GM21515 (cell line): Measurements from ENCODE around the gene CD52.
"Not testable (repeated sequence)": the region's sequence is repeated elsewhere in the genome, so short reads cannot be mapped to it uniquely, and the experiment has no call there.

Experiments
- ATAC-seq: cut with Tn5 transposase; IDR thresholded peaks from one replicate; pipeline ENCODE4 v1.9.1; 2021; ENCODE audit not compliant: unreplicated experiment

CD52 gene

DNA sequence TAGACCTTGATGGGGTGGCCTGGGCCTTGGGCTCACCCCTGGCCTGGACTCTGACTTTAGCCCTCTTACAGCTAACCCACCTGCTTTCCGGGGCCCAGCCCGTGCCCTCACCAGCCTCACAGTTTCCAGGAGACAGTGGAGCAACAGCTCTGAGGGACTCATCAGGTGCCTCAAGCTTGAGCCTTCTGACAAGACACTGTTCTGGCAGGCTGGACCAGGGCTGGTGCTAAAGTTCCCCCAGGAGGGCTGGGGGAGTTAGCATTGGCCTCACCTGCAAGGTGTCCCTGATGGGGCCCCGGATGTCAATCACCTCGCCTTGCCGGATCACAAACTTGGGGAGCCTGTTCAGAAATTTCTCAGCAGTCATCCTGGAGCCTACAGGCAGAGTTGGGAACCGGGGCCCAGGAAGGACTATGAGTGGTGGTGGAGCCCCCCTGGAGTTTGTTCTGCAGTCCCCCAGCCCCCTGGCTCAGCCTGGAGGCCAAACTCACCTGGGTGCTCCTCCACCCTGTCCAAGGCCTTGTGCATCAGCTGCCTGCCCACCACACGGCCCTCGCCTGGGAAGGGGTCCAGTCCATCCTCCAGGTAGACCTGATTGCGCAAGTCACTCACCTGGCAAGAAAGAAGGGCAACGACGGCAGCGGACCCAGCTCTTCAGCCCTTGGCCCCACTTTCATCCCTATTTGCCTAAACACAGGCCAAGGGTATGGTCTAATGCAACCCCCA, 33.7 kb upstream of the CD52 start:
- ATAC-seq: no peak

DNA sequence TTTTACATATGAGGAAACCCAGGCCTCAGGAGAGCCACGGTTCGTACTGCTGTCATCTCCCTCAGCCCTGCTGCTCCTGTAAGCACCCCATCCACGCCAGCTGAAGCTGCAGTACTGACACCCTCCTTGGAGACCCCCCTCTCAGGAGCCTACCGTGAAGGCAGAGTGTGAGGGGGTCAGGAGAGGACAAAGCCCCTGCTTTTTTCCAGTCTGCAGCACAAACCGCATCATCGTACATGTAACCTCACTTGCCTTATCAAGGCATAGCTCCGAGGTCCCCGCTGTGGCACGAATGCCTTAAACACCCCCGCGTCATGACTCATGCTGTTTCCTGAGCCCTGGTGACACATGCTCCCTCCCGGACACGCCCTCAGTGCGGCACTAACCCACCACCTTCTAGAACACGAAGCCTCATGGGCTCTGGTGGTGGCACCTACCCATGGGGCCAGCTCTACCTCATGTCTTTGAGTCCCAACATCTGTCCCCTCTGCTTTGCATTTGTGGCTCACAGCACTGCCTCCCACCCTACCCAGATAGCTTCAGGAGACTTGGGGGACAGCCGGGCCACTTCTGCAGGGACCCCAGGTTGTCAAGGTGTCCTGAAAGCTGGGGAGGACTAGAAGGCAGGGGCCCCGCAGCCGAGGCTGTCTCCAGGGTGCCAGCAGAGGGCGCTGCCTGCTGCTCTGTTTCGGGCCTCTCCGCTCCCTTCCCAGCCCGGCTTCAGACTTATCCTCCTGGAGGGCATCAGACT, 33.0 kb upstream of the CD52 start:
- ATAC-seq: no peak

DNA sequence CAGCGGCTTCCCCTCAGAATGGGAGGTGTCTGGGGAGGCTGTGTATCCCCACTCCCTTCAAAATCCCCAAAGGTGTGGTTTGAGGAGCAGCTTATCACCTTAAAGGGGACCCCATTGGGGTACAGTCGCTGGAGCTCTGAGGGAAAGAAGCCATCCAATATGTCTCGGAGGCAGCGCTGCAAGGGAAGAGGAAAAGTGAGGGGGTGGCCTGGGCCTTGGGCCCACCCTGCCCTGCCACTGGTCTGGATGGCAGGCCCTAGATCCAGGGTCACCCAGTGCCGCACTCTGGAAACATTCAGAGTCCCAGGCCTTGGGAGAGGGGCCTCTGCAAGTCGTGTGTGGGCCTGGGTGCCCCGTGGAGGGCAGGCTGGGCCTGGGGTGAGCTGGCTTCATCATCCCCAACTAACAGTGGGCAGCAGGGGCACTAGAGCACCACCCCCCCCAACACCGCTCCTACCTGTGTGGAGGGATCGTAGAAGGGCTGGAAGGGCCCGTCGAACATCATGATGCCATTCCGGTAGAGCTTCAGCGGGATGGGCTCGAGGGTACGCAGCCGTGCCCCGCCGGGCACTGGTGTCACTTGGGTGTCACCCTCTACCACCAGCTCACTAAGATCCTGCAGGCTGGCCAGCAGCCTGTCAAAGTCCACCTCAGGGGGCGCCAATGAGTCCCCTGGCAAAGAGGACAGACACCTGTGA, 32.2 kb upstream of the CD52 start:
- no peak for ATAC-seq

DNA sequence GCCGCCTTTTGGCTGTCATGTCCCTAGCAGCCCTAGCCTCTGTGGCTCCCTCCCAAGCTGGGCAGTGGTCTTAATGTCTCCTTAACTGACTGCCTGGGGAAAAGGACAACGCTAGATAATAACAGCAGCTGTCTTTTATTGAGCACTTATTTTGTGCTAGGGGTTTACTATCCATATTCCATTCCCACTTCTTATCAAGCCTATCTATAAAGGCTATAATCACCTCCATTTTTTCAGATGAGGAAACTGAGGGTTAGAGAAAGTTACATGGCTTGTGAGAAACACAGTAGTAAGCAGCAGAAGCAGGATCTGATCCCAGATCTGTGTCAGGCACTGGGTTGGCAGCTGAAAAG, 31.7 kb upstream of the CD52 start:
- ATAC-seq: no peak

DNA sequence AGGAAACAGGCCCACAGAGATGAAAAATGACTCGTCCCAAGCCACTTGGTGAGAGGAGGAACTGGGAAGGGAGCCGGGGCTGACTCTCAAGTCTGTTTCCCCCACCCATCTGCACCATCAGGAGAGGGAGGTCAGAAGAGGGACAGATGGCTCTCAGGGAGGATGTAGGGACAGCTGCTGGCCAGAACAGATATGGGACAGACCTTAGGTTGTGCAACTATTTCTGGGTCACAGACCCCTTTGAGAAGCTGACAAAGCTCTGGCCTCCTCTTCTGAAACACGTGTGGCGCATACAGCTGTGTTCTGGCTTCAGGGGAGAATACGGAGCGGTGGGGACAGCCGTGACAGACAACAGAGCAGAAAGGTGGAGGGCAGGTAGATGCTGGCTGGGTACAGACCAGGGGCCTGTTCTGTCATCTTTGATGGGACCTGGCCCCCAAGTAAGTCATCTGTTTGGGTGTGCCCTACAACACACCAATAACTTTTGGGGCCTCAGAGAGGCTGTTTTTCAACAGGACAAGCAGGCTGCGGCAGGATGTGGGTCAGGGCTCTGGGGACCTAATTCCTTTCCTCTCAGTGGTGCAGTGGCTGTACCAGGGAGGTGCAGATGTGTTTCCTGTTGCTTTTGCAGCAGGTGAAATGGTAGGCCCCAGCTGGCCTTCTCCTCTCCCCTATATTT, 30.6 kb upstream of the CD52 start:
- peak; percentile 40 for ATAC-seq

DNA sequence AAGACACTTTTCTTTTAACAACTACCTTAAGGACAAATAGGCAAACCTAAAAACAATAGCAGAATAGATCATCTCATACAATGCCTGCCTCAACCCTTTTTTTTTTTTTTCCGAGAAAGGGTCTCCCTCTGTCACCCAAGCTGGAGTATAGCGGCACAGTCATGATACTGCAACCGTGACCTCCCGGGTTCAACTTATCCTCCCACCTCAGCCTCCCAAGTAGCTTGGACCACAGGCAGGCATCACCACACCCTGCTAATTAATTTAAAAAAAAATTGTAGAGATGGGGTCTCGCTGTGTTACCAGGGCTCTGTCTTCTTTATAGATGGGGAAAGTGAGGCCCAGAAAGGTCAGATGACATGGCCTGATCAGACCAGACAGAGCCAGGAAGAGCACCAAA, 29.9 kb upstream of the CD52 start:
- ATAC-seq: no peak

DNA sequence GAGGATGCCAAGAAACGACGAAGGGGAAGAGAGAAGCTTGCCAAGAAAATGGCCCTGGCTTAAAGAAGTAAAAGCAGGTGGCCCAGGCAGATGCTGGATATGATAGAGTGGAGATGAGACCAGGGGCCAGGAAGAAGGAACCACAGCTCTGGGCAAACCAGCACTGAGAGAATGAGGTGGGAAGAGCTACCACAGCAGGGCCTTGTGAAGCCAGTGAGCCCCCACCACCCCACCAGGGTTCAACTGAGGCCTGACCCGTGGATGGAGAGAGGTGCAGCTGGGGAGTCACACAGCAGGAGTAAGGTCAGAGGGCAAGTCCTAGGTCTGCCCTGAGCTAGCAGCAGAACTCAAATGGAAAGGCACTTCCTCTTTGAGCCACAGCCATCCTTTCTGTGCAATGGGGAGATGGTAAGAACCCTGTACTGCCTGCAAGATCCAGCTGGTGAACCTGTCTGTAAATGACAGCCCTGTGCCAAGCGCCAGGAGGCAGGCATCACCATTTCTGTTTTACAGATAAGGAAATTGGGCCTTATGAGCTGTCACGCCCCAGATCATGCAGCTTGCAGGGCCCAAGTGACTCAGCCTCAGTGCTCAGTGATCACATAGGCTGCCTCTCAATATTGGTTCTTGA, 29.3 kb upstream of the CD52 start:
- ATAC-seq: no peak

DNA sequence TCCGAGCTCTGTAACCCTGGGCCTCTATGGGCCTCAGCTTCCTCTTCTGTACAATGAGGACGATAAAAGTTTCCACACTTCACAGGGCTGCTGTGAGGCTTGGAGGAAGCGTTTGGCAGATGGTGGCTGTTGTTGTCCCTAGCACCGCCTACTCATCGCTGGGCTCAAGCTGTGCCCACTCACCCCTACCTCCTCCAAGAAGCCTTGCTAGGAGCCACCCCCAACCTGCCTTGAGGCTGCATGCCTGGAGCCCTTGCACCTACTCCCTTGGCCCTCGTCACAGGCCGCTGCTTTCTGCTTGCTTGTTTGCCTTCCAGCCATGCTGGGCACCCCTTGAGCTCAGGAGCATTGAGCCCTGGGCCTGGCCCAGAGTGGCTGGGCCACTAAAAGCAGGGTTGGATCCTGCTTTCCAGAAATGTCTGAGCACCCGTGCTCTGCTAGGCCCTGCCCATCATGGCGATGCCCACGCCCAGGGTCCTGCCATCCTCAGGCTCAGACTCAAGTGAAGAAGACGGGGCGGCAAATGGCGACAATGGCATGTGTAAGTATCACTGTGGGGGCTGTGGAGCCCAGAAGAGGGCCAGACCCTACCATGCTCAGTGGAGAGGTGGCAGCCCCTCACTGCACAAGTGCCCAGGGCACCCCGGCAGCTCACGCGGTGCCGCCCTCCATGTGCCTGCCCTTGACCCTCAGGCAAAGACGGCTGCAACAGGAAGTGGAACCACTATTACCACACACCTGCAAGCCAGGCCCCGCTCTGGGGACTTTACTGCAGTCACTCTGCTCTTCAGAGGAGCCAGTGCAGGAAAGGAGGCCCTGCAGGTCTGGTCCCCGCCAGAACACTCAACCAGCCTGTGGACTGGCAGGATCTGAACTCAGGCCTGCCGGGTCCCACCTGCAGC, 28.3 kb upstream of the CD52 start:
- peak; percentile 32 for ATAC-seq

DNA sequence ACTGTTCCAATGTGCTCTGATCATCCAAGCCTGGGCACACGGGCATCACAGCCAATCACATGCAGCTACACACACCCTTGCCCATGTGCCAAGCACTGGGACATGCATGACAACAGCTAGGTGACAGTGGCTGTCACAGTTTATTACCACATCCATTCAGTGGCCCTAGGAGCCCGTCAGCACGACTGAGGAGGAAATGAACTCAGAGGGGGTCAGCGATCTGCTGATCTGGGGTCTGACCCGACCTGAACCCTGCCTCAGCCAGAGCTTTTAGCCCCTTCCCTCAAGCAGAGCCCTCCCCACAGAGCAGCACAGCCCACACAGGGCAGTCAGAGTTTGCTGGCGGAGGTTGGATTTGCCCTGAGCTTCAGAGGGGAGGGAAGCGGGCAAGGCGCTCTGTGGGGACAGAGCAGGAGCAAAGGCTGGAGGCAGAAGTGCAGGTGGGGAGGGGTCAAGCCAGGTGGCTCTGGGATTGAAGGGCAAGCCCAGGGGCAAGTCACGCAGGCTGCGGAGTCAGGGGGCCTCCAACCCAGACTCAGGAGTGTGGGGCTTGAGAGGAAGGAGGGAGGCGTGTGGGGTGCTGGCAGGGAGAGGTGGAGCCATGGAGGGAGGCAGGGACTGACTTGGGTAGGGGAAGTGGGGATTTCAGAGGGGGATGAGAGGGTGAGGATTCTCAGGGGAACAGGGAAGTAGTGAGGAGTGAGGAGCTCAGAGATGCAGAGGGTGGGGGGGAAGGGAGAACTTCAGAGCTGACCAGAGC, 27.5 kb upstream of the CD52 start:
- no peak for ATAC-seq

DNA sequence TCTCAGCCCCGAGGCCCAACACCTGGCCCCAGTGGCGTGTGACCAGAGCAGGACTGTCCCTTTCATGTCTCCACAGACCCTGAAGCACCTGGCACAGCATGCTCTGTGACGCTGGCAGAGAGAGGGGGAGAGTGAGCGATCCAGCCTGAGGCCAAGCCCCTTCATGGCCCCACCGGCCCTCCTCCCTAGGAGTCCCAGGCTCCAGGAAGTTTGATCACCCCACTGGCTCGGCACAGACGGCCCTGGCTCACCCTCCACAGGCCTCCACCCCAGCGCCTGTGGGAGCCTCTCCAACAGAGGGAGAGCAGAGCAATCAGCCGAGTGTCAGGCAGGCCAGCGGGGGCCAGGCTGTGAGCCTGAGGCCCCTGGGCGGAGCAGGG, 26.9 kb upstream of the CD52 start:
- no peak for ATAC-seq

DNA sequence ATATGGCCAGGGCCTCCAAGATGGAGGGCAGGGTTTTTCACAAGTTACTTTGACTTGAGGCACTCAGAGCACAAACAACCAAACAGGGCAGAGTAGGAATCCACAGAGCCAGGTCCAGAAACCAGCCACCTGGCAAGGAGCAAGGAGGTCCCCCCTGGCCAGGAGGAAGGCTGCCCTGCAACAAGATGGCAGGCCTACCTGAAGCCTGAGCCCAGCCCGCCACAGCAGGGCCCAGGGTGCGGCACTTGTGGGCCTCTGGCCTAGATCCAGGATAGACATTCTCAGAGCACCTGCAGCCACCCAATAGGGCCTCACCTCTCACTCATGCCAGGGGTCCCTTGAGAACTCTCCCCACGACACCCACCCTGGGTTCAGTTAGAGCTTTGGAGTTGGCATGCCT, 26.3 kb upstream of the CD52 start:
- ATAC-seq: no peak

DNA sequence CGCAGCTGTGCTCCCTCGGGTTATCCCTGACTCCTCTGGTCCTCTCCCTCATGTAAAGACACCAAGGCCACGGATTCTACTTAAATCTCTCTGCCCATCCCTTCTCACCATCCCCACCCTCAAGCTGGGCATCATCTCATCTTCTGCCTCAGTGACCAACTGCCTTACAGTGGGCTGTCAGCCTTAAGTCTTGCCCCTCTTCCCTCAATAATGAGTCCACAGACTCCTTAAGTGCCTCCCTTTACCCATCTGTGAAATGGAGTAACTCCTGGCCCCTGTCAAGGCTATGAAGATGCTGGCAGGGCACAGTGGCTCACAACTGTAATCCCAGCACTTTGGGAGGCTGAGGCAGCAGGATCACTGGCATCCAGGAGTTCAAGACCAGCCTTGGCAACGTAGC, 25.8 kb upstream of the CD52 start:
- no peak for ATAC-seq

DNA sequence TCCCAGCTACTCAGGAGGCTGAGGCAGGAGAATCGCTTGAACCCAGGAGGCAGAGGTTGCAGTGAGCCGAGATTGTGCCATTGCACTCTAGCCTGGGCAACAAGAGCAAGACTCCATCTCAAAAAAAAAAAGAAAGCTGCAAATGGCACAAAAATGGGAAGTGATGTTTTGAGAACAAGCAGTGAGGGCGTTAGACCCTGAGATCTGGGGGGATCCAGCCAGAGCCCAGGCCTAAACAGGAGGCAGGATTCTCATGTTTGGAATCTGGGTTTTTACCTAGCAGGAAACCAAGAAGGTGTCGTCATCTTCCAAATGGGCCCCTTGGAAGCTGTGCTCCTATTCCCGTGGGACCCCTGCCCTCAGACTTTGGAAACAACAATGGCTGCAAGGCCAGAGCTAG, 25.0 kb upstream of the CD52 start:
- ATAC-seq: not testable (repeated sequence)

DNA sequence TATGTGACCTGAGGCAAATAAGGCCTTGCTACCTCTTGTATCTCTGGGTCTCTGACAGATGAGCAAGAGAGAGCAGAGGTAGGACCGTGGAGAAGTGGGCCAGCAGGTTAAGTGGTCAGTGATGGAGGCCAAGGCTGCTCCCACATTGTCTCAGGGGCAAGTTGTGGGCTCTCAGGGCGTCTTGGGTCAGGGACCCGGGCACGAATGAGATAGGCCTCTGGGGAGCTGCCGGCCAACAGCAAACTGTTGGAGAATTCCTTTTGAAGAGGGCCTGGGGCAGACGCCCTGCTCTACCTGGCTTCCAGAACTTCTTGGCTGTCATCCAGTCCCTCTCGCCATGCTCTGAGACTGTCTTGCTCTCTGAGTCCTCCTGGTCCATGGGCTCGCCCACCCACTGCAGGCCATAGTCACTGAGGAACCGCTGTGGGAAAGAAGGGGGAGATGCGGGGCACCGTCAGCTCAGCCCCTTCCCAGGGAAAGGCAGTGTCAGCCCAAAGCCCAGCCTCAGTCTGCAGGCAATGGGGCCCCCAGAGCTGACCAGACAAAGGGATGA, 23.8 kb upstream of the CD52 start:
- ATAC-seq: no peak

DNA sequence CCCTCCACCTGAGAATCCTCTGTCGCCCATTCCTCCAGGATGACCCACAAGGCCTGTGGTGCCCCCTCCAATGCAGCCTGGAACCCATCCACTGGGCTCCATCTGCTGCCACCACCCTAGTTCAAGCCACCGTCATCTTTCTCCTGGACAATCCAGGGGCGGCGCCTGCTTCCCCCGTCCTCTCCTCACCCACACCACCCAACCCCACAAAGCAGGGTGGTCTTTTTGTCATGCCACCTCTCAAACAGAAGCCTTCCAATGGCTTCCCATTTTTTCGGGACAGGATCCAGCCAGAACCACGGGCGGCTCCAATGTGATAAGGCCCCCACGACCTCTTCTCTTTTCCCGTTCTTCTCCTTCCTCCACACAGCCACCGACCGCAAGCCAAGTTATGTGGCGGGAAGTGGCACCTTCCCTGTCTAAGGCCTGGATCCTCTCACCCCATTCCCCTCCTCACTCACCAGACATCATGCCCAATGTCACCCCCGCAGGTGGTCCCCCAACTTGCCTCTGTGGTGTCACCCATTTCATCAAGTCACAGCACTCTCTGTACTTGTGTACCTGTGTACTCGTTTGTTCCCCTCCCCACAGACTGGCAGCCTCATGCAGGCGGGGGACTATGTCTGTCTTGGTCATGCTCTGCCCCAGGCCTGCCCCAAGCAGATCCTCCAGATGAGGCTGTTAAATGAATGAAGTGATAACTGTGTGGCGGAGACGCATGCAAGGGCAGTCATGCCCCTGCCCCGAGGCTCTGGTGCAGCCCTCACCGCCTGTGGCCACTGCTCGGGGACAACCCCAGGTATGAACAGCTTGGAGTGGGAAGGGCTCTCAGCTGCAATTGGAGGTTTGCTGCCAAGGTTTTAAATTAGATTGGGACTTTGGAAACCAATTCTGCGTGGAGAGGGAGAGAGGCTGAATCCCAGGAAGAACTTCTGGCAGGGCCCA, 22.3 kb upstream of the CD52 start:
- no peak for ATAC-seq

DNA sequence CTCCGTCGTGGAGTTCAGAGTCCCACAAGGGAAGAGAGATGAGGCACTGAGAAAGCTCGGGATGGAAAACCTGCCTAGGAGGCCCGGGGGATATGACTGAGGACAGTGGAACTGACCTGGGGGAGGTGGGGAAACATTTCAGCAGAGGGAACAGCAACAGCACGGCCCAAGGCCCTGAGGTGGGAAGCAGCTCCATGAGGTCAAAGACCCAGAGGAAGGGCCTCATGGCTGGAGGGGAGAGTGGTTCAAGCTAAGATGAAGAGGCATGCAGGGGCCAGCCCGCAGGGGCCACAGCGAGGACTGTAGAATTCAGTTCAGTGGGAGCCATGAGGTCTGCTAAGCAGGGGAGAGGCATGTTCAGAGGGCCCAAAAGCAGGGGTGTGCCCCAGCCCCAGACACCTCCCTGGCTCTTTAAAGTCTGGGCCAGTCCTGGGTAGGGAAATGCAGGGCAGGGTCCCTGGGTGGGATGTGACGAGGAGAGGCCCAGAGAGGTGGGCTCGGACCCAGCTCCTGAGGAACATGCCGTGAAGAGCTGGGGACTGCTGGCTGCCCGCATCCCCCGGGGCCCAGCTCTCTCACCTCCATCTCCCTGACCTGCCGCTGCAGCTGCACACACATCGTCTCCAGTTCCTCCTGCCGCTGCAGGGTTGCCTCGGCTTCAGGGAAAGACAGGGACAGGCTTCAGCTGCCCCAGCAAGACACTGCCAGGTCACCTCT, 21.3 kb upstream of the CD52 start:
- ATAC-seq: no peak

DNA sequence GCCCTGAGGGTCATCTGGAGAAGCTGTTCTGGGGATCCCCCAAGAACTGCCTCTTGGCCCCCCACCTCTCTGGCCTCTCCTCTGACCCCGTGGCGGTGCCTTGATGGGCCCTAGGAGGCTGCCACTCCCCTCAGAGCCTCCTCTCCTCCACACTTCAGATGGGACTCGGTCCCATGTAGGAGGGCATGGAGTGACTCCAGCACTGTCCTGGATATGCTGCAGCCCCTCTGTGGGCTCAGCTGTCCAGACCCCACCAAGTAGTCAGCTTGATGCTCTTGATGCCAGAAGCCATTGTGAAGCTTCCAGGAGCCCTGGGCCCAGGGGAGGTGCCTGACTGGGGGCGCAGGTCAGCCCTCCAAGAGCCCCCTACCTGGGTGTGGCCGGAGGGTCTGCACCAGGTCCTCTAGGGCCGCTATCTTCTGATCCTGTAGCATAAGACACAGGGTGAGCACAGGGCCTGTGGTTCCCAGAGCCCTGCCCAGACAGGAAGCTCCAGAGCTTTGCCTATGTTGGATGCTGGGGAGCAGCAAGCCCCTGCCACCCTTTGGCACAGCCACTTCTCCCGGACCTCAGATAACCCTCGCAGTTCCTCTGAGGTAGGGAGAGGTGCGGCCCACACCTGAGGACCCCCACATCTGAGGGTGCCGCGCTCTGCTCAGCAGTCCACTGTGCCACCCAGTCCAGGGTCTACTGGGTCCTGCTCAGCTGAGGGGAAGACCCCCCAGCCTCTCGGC, 20.5 kb upstream of the CD52 start:
- no peak for ATAC-seq
